GM19438 (cell line): ENCODE measurements around the gene TLDC2.

Experiments
- ATAC-seq: cut with Tn5 transposase; IDR thresholded peaks from one replicate; pipeline ENCODE4 v1.9.1; 2021; ENCODE audit warnings: low read depth; ENCODE audit not compliant: unreplicated experiment

The TLDC2 gene

DNA sequence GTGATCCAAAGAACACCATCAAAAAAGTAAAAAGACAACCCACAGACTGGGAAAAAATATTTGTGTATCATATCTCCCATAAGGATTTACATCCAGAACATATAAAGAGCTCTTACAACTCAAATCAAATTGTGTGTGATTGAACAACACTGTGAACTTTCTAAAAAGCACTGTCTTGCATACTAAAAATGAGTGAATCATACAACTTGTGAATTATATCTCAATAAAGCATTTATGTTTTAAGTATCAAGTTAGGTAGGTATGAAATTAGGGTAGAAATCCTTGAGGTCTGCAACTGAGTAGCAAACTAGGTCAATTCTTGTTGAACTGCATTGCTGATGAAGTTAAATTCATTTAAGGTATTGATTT lies 61.4 kb downstream of the TLDC2 start:
- ATAC-seq: no peak

DNA sequence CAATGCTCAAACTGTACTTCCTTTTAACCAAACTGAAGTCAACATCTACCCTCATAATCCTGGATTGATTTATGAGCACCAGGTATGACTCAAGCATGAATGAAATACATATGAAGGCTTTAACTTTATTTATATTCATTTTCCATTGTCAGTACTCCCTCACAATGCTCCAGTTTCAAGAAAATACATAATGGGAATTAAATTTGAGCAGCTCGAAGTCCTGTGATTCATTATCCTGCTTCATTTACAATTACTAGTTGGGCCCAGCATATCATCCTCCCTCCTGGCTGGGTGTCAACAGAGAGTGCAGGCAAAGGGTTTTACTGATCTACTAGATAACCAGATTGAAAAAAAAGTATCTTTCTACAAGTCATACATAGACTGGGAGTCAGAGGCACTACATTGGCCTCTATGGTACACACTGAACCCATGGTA lies 65.5 kb downstream of the TLDC2 start:
- no peak for ATAC-seq
